IPS DF 4.7 (cell line): ENCODE results near the gene SEC22C.
"Not testable (repeated sequence)": the region's sequence is repeated elsewhere in the genome, so short reads cannot be mapped to it uniquely, and the experiment has no call there.

Experiments
- DNase-seq: peaks from one replicate; pipeline ENCODE4 v3.0.0-alpha.2; 2013; ENCODE audit warnings: low spot score; ENCODE audit errors: extremely low read depth

The SEC22C gene

DNA sequence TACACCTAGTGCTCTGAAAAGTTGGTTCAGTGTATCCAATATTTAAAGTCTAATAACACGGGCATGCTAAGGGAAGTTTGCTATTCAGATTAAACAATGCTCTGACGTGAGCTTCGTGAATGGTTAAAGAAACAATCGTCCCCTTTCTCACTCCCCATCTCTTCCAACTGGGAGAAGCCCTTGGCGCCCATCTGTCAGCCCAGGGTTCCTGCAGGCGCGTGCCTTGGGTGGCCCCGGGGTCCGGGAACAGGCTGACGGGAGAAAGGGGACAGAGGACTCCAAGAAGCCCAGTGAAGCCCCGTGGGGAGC is 413 bp downstream of the SEC22C start:
- DNase-seq, result no peak

DNA sequence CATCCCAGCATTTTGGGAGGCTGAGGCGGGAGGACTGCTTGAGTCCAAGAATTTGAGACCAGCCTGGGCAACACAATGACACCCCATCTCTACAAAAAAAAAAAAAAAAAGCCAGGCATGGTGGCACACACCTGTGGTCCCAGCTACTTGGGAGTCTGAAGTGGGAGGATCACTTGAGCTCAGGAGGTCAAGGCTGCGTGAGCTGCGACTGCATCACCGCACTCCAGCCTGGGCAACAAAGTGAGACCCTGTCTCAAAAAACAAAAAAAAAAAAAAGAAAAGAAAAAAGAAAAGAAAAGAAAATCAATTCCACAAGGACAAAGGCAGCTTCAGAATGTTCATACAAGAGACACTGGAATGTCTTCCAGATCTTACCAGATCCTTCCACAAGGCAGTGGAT is 2.4 kb downstream of the SEC22C start:
- DNase-seq, result not testable (repeated sequence)

DNA sequence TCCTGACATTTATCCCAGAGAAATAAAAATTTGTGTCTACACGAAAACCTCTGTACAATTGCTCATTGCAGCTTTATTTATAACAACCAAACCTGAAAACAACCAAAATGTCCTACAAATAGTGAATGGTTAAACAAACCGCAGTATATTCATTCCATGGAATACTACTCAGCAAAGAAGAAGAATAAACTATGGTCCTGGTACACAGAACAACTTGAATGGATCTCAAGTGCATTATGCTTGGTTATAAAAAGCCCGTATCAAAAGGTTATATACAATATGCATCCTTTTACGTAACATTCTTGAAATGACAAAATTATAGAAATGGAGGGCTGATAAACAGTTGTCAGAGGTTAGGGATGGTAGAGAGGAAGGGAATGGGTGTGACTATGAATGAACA is 3.7 kb downstream of the SEC22C start:
- DNase-seq, result no peak

DNA sequence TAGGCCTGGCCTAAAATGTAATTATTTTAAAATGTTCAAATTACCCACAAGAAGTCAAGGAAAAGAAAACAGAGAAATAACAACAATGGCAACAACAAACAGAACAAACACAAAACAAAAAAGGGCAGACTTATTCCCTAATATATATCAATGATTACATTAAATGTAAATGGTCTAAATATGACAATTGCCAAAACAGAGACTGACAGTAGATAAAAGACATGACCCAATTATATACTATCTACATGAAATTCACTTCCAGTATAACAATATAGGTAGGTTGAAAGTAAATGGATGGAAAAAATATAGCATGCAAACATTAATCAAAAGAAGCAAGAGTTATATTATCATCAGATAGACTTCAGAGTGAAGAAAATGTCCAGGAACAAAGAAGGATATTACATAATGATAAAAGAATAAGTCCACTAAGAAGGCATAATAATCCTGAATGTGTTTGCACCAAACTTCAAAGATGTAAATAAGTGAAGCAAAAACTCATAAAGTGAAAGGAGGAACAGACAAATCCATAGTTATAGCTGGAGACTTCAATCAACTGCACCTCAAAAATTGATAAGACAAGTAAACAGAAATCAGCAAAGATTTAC is 6.5 kb downstream of the SEC22C start:
- DNase-seq, result no peak

DNA sequence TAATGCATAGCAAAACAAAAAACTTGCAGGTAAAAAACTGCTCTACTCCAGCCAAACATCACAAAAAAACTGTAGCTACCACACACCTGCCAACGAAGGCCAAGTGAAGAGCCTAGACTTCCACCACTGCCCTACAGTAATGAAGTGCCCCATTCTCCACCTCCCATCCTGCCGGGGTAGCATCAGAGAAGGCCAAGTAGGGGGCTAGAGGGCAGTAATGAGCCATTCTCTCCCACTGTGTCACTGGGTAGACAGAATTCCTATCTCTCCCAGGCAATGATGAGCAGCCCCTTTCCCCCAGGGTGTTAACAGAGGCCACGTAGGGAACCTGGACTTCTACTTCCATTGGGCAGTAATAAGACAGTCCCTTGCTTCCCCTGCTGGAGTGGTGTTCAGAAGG is 9.5 kb downstream of the SEC22C start:
- DNase-seq, result peak; percentile 74

DNA sequence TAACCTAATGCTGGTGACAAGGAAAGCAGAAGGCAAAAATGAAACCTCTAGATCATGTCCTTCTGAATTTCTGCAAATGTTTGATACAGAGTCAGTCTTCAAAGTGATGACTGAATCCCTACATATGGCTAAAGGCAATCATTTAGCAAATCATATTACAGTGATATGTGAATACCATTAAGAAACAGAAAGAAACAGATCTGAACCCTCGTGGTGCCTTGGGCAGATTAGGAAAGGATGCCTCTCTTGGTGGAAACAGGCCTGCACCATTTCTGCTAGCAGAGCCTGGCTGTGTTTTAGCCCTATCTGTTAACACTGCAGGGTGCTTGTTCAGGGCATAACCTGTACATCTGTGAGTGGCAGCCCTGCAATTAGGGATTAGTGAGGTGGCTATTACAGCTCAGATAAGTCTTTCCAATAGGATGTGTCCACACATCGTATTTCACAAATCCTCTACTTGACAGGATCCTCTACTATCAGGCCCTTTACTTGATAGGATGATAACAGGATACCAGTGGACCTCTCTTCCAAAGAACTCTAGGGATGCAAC is 12.1 kb downstream of the SEC22C start:
- no peak for DNase-seq

DNA sequence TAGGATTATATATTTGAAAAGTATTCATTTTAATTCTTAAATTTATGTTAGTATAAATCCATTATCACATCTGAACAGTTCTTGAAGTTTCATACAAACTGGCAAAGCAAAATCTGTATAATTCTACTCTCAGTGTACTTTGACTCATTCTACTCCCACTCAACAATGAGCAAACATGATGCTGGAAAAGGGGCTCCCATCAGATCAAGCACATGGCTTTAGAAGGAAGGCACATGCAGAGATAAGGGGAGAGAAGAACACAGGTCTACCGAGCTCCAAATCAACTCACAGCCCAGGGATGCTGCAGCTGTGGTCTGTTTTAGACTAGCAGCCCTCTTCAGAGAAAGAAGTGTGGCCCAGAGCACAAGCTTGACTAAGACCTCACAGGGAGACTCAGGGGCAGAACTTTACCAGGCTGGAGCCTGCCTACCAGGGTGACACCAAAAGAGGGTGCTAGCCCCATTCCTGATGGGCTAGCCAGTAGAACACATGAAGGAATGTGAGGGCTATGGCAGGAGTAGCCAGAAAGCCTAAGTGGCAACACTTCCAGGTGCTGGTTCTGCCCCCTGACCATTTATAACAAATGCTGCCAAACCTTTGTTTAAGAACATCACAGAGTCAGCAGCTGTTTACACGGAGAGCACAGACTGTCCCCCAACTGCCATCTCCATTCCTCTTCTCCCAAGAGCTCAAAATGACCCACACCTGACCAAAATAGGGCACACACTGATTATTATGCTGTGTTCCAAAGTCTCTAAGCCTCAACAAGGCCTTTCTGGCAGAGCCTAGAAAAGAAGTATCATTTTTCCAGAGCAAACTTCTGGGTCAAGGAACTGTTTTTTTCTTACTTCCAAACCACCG is 19.5 kb downstream of the SEC22C start:
- DNase-seq, result no peak

DNA sequence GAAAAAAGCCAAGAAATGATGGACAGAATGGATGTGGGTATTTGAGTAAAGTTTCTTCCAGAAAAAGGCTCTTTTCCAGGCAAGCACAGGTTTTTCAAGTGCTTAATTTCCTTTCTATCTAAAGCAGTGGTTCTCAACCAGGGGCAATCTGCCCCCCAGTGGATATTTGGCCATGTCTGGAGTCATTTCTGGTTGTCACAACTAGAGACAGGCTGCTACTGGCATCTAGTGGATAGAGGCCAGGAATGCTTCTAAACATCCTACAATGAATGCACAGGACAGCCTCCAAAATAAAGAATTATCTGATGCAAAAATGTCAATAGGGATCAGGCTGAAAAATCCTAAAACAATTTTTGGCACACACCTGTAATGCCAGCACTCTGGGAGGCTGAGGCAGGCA is 23.9 kb downstream of the SEC22C start:
- DNase-seq, result no peak

DNA sequence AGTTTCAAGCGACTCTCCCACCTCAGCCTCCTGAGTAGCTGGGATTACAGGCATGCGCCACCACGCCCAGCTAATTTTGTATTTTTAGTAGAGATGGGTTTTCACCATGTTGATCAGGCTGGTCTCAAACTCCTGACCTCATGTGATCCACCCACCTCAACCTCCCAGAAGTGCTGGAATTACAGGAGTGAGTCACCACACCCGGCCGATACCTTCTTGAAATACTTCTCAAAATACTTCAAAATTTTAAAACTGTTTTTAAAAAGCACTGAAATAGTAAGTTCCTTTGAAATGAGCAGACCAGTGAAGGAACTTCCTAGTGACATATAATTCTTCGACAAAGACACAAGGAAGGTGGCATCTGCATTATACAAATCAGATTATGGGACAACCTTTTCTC is 24.9 kb downstream of the SEC22C start:
- not testable (repeated sequence) for DNase-seq

DNA sequence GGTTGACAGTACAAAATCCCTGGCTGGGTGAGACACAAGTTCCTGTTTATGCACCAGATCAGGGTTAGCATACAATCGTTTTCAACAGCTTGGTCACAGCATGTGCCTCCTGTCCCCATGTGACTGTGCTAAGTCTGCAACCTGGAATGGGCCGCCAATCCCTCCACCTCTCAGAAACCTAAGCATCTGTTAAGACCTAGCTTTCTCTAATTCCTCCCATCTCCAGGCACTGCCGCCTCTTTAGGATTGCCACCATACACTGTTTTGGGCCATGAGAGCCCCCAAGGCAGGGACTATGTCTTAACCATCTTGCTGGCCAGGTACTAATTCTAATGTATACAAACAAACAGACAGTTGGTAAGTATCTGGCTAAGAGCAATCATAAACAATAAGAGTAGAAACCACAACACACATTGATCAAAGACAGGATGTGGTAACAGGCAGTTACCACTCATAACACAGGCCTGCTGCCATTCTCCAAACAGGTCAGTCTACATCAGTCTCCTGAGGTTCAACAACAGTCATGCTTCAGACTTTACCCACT is 25.6 kb downstream of the SEC22C start:
- no peak for DNase-seq

DNA sequence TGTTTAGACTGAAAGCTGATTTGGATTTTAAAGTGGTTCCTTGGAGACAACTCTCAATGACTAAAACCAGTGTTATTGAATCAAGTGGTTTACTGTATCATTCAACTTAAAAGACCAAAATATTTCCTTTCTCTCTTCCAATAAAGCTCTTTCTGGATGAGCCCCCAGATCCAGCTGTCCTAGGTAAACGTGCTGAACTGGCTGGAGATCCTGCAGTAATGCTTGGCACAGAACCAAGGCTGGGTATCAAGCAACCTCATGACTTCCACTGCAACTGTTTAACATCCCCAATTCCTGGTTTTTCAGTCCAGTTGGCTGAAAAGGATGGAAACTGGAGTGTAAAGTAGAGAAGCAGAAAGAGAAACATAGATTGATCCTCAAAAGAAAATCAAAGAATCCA is 28.9 kb downstream of the SEC22C start:
- no peak for DNase-seq

DNA sequence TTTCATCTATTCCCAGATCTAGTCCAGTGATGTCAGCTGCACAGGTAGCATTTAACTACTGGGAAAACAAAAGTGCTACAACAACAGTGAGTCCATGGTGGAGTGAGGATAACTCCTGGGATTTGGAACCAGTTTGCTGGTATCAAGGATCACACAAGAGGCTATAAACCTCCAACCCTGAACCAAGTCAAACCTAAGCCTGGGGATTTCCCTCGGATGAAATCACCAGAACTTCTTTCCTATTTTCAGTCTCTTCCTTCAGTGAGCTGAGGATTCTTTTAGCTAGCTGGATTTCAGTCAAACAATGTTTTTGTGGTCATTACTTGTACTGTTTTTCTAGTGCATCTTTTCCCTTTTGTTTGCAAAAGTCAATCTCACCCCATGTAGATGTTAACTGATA is 31.5 kb downstream of the SEC22C start:
- no peak for DNase-seq

DNA sequence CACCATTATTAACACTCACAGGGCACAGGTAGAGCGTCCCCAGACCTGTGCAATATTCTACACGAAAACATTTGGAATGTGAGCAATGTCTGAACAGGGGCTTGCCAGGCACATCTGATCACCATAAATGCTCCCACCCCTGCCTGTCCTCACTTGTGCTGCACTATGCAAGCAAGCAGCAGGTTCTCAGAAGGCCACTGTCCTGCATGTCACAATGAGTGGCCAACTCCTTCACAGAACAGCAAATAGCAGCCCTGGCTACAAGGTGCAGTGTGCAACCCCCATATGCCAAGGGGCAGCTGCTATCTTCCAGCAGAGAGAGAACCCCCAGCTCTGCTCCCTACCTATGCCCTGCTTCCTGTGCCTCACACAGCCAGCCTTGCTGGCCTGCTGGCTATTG is 32.6 kb downstream of the SEC22C start:
- no peak for DNase-seq

DNA sequence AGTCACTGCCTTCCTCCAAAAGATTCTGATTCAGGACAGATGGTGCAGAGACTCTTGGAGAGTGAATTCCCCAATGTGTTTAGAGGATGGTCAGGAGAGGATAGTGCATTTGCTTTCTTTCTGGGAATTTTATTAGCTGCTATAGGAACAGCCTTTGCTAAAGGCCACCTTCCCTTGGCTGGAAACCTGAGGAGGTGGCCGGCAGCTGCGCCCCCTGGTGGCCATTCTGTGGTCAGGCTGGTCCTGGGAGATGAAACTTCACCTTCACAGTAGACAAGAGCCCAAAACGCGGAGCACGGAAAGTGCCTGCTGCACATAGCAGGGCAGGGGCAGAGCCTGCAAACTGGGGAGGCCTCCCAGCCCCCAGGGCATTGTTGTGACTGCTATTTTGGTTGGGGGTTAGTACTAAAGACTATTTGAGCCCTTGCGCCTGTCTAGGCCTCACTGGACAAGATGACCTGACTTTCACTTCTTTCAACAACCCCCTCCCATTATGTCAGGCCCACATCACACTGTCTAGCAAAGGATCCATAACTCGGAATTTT is 34.3 kb downstream of the SEC22C start:
- DNase-seq, result peak; percentile 30

DNA sequence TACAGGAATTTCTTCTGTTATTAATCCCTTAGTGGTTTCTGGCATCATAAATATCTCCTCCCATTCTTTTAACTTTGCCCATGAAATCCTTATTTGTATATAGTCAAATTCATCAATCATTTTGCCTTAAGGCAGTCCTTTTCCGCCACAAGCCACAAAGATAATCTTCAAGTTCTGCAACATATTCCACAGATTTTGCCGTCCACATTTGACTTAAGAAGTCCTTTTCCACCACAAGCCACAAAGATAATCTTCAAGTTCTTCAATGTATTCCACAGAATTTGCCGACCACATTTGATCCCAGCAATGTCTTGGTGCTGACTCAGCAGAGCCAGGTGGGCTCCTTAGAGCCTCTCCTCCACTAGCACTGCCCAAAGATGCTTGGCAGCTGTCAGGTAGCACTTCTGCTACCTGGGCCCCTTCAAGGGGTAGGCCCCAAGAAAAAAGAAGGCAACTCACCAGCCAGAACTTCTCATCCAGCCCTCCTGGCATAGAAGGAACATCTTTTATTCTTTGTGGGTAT is 35.0 kb downstream of the SEC22C start:
- DNase-seq, result no peak

DNA sequence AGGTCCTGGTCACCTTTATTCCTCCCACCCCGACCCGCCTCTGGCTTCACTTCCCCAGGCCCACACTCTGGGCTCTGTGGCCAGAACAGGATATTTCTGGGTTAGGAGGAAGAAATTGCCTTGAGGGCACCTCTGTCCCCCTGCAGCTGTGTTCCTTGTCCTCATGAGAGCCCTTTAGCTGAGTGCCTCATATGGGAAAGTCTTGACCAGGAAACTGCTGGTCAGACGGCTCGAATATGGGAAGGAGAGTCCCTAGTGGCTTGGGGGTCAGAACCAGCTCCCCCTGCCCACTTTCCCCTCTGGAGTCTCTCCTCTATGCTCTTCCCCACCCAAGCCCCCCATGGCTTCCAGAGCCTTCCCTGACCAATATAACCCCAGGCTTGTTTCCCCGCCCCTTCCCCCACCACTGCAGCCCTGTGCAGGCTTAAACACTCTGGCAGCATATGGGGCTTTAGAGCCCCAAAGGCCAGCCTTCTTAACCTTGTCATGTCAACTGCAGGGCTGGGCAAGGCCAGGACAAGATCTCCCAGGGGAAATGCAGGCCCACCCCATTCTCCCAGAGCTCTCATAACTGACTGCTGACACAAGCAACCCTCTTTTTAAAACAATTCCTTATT is 36.4 kb downstream of the SEC22C start:
- no peak for DNase-seq

DNA sequence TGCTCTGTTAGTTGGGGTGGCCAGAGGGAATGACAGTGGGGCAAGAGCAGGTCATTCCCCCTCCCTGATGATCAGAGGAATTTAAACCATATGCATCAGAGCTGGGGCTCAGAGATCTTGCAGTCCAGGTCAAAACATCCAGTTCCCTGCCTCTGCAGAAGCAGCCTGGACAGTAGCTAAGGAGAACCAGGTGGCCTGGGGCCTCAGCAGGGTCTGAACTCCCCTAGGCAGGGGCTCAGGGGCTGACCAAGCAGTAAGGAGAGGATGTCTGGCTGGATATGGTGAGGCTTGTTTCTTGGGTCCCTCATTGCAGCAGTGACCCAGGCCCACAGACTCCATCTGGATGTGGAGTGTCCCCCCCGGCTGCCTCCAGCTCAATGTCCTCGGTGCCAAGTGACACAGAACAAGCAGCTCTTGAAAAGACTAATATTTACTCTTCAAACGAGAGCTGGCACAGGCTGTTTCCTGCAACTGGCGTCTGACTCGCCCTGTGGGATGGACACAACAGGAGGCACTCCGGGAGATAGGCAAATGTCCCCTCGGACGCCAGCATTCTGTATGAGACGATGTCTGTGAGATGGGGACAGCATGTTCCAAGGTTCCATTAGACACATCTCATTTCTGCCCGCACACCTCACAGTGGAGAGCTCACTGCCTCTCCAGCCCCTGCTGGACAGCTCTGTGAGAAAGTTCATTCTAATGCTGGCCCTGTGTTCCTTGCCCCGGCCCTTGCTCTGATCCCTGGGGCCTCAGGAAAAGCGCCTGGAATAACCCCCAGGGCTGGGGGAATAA is 37.1 kb downstream of the SEC22C start:
- DNase-seq, result no peak

DNA sequence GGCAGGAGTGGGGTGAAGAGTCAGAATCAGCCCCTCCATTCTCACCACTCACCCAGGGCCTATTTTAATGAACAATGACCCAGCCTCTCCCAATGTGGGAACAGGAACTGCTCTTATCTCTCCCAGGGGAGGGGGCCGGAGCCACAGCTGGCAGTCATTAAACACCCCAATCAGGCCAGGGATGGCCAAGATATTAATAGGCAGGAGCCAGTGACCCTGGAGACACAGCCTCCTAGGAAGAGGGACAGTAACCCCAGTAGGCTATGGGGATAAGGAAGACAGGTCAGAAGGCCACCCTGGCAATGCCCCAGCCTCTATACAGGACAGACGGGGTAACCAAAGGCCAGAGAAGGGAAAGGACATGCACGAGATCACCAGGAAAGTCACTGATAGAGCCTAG is 40.7 kb downstream of the SEC22C start:
- DNase-seq, result no peak

DNA sequence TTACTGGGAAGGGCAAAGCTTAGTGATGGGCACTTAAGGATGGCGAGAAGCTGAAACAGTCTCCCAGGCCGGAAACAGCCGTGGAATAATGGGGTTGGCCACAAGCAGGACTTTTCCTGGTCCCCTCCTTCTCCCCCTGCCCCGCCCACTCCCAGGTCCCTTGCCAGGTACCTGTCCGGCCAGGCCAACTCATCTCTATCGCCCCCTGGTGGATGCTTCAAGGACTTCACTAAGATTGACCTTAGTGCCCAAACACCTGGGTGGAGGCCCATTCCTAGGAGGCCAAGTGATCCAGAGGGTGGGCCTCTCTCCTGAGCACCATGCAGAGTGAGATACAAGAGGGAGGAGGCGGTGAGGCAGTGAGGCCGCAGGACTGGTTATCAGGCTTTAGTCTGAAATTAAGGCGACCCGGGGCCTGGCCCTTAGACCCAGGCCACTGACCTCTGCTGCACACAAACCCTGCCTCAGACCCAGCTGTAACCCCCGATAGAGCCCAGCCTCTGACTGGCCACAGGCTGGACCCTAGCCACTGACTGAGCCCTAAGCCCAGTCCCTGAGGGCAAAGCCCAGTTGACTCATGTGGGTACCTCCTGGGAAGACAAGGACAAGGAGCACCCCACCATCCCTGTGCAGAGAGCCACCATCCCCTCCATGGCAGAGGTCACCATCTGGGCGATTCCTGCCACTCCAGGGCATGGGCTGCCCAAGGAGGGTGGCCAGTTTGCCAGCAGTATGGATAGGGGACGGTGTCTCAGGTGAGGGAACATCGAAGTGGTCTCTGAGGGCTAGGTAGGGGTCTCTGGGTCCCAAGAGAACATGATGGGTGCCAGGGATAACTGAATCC is 41.7 kb downstream of the SEC22C start:
- peak; percentile 72 for DNase-seq

DNA sequence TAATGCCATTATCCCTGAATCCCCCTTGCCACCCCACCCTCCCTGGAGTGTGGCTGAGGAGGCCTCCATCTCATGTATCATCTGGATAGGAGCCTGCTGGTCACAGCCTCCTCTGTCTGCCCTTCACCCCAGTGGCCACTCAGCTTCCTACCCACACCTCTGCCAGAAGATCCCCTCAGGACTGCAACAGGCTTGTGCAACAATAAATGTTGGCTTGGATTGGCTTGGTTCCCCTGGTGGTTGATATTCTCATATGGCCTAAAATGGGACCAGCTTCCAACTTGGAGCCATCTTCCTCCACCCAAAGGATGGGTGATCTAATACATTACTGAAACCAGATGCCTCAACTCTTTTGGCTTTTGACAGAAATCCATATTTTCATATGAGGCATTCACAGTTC is 44.4 kb downstream of the SEC22C start:
- no peak for DNase-seq
